IMR-90 (cell line): ENCODE data around the gene BCL11B.

Experiments used
- BHLHE40 ChIP-seq: fragments of 150-350 bp; IDR thresholded peaks from 2 replicates; pipeline ENCODE4 v1.6.1; 2016; ENCODE audit warnings: mild to moderate bottlenecking, low read depth, low read length
- CTCF ChIP-seq: conservative IDR thresholded peaks from 2 replicates; pipeline ENCODE4 v1.5.1; 2012; ENCODE audit warnings: mild to moderate bottlenecking, low read depth, low read length, improper control_type of control experiment
- ELK1 ChIP-seq: fragments of 150-350 bp; IDR thresholded peaks from 2 replicates; pipeline ENCODE4 v1.6.1; 2016; ENCODE audit warnings: low read depth, mild to moderate bottlenecking, low read length, moderate library complexity, borderline replicate concordance
- MAFK ChIP-seq: IDR thresholded peaks from 2 replicates; pipeline ENCODE4 v1.6.1; 2012; ENCODE audit warnings: low read depth, low read length, improper control_type of control experiment
- MAZ ChIP-seq: IDR thresholded peaks from 2 replicates; pipeline ENCODE4 v1.6.1; 2012; ENCODE audit warnings: low read depth, mild to moderate bottlenecking, low read length, improper control_type of control experiment, moderate library complexity, borderline replicate concordance
- POLR2A ChIP-seq: IDR thresholded peaks from 2 replicates; pipeline ENCODE4 v1.6.1; 2012; ENCODE audit warnings: mild to moderate bottlenecking, low read depth, low read length
- RAD21 ChIP-seq: IDR thresholded peaks from 2 replicates; pipeline ENCODE4 v1.6.1; 2012; ENCODE audit warnings: low read length, improper control_type of control experiment
- SMC3 ChIP-seq: fragments of 150-350 bp; IDR thresholded peaks from 2 replicates; pipeline ENCODE4 v1.6.1; 2016; ENCODE audit warnings: low read depth, mild to moderate bottlenecking, antibody characterized with exemption, low read length, moderate library complexity
- USF2 ChIP-seq: fragments of 150-350 bp; IDR thresholded peaks from 2 replicates; pipeline ENCODE4 v1.6.1; 2017; ENCODE audit warnings: mild to moderate bottlenecking, antibody characterized with exemption, low read length, low read depth

GRCh38 chr14:99274346-99275221 is 2.6 kb upstream of the BCL11B start:
- 0 out of 2 replicates have a peak, but pooled peaks have one; percentile 6 for TF ChIP-seq CTCF
- TF ChIP-seq RAD21: no peak; the same call in 1 of the 2 replicates
- TF ChIP-seq USF2: no peak
- TF ChIP-seq POLR2A: no peak
- TF ChIP-seq MAZ: no peak
- TF ChIP-seq MAFK: no peak
- no peak for TF ChIP-seq SMC3
- 0 out of 2 replicates have a peak, but pooled peaks have one; percentile 15 for TF ChIP-seq BHLHE40
- no peak for TF ChIP-seq ELK1
